Putamen (tissue), 1 donor: ENCODE data around the gene SCAI.
"Not testable (repeated sequence)": the region's sequence is repeated elsewhere in the genome, so short reads cannot be mapped to it uniquely, and the experiment has no call there.

Experiments used
- DNase-seq: peaks from one replicate; pipeline ENCODE4 v3.0.0-alpha.2; 2016; ENCODE audit warnings: low spot score

SCAI gene

DNA sequence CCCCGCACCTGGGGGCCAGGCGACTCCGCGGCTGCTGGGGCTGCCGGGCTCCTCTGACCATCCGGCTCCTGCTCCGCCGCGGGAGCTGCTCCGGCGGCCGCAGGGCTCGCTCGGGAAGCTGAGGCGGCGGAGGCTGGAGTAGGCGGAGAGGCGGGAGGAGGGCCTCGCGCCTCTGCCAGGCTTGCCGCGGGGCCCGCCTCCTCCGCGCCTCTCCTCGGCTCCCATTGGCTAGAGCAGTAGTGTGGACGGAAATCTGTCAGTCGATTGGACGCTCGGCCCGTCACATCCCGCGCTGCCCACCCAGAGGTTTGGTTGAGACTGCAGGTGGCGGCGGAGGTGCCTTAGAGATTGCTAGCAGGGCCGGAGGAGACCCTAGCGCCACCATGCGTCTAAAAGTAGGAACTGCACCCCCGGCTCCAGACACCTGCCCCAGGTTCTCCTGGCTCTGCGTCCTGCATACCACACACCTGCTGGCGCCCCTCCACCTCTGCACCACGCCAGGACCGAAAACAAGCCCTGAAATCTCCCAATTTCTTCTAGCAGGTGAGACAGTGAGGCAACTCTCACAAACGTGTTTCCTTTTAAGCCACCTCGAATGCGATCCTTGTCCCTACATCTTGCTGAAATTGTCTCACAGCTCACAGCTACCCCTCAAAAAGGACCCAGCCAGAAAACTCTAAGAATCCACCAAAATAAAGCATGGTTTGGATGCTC lies at the start of gene SCAI:
Gene SCAI, minus strand, starts transcription at position 152 of the 714 bp plus-strand sequence. Its CDS starts 91 bp downstream, at position 61.
- peak; percentile 98 for DNase-seq

- DNase-seq, result peak; percentile 18
Observed at GRCh38 chr9:125190361-125190801, 47.1 kb upstream of the SCAI start.

DNA sequence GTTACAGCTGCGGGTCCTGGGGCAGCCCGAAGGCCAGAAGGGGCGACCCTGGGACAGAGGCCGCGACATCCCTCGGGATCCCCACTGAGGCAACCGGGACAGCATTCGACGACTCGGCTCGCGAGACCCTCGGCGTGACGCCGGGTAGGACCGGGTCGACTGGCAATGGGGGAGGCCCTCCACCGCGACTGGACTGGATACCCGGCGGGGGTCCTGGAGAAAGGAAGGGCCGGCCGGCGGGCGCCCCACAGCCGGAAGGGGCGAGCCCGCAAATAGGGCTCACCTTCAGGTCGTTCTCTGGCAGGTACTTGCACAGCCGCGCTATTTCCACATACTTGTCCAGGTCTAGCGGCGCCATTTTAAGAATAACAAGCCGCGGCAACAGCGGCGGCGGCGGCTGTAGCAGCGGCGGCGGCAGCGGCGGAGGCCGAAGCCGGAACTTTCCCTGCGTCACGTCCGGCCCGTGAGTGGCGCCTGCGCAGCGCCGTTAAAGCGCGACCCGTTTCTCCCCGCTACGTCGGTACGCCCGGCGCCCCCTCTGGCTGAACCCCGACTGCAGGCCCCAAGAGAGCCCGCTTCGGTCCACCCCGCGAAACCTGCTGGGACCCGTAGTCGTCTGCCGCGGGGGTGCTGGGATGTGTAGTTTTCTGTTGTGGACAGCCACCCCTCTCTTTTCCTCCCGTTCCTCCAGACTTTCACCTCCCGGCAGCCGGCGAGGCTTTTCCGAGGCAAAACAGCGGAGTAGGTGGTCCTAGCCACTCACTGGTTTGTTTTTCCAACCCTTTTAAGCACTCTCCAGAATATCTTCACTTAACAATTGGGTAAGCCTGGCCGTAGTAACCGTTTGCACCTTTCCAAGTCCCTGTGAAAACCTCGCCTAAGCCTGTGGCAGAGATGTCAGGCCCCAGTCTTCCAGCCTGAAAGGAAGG lies 46.3 kb upstream of the SCAI start, which contains the start of gene PPP6C:
Gene PPP6C, minus strand, starts transcription at position 443 of the 929 bp plus-strand sequence. Its CDS starts 85 bp downstream, at position 358.
- peak; percentile 97 for DNase-seq

DNA sequence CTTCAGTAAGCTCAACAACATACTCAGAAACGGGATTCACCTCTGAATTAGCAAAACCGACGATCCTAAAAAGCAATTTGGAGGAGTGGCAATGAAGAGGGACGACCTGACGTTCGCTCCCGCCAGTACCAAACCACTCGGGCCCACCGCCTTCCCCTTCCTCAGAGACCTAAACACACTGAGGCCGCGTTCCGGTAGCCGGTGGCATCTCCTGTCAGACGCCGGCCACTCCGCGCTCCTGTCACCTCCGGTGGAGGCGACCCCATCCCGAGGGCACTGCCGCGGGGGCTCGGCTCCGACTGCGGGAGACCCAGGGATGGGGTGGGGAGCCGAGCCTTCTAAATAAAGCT lies 45.7 kb upstream of the SCAI start:
- DNase-seq, result no peak

DNA sequence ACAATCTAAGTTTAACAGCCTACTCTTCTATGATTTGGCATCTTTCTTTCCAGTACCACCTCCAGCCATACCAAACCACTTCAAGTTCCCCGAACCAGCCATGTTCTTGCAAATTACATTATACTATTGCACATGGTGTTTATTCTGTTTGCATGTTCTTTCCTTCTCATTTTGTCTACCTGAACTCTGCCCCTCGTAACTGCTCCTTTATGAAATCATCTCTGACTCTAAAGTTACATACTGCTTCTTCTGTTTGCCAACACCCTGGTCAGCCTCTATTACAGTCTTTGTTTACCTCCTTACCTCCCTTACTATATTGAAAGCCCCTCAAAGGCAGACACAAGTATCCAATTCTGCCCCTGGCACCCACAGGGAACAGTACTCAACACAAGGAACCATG lies 40.2 kb upstream of the SCAI start:
- DNase-seq, result no peak

- no peak for DNase-seq
Observed at GRCh38 chr9:125183054-125183453, 39.7 kb upstream of the SCAI start.

GRCh38 chr9:125181756-125182155 lies 38.4 kb upstream of the SCAI start:
- not testable (repeated sequence) for DNase-seq

DNA sequence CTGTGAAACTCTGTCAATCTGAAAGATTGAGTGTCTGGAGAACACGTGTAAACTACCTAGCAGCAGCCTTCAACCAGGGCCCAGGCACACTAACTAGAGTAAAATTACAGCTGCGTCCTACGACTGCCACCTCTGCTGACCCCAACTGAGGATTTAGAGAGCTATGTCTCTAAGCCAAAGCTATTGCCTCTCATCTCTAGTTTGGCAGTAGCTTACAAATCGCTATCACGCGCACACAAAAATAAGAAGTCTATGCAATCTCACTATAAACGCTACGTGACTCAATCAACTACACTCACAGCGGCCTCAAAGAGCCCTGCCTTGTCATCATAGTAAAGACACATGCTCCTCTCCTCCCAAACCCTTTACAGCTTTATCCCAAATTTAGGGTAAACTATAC lies 37.5 kb upstream of the SCAI start:
- no peak for DNase-seq

- DNase-seq, result not testable (repeated sequence)
Observed at GRCh38 chr9:125179776-125180175, 36.4 kb upstream of the SCAI start.

DNA sequence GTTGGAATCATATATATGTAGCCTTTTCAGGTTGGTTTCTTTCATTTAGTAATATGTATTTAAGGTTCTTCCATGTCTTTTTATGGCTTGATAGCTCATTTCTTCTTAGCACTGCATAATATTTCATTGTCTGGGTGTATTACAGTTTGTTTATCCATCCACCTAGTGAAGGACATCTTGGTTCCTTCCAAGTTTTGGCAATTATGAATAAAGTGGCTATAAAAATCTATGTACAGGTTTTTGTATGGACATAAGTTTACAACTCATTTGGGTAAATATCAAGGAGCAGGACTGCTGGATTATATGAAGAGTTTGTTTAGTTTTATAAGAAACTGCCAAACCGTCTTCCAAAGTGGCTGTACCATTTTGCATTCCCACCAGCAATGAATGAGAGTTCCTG lies 34.6 kb upstream of the SCAI start:
- DNase-seq, result no peak

GRCh38 chr9:125176636-125177035 lies 33.3 kb upstream of the SCAI start:
- DNase-seq, result no peak

GRCh38 chr9:125172031-125172755 lies 28.9 kb upstream of the SCAI start:
- DNase-seq, result no peak

DNA sequence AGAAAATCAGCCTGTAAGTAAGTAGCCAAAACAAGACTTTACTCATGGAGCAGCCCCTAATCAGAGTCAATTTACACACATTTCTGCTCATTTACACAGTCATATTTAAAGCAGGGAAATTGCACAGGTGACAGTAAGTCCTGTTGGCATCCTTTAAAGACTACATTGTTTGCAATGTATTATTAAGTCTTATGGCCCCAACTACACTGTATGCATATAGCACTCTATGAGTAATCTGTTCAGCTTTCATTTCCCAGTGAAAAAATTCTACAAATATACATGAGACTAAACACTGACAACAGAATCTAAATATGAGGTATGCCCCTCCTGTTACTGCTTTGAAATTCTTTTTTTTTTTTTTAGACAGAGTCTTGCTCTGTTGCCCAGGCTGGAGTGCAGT lies 26.6 kb upstream of the SCAI start:
- DNase-seq, result no peak

GRCh38 chr9:125166762-125167161 lies 23.4 kb upstream of the SCAI start:
- no peak for DNase-seq

DNA sequence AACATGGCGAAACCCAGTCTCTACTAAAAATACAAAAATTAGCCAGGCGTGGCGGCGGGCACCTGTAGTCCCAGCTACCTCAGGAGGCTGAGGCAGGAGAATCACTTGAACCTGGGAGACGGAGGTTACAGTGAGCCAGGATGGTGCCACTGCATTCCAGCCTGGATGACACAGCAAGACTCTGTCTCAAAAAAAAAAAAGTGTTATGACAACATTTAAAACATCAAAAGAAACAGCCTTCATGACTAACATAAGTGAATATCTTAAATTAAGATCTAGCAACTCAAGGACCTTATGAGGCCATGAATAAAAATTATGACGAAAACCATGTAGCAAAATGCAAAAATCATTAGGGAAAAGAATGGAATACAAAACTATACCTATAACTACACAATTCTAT lies 19.6 kb upstream of the SCAI start:
- DNase-seq, result not testable (repeated sequence)

DNA sequence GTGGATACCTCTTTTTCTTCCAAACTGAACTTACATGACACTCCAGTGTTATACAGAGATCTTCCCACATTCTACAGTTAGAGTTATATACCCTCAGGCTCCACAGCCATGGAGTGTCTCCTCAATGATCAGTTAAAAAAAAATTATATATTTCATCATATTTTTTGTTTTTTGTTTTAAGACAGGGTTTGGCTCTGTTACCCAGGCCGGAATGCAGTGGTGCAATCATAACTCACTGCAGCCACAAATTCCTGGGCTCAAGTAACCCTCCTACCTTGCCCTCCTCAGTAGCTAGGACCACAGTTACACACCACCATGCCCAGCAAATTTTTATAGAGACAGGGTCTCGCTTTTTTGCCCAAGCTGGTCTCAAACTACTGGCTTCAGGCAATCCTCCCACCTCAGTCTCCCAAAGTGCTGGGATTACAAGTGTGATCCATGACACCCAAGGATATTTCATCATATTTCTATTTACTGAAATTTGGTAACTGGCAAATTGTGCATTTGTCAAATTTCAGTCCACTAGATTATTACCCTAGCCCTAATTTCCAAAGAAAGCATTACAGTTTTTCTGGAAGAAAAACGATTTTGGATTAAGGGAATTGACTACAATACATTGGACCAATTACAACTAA lies 18.1 kb upstream of the SCAI start:
- DNase-seq, result no peak

- no peak for DNase-seq
Observed at GRCh38 chr9:125160750-125161149, 17.4 kb upstream of the SCAI start.

- no peak for DNase-seq
Observed at GRCh38 chr9:125156551-125156950, 13.2 kb upstream of the SCAI start.

GRCh38 chr9:125153712-125154367 lies 10.5 kb upstream of the SCAI start:
- DNase-seq, result no peak

- DNase-seq, result peak; percentile 49
Observed at GRCh38 chr9:125151730-125152129, 8.4 kb upstream of the SCAI start.
